HFFc6 (cell line): ENCODE measurements around the gene HYAL2. TPM values are rescaled to one million over a fixed set of nuclear protein-coding genes. Genes with fewer than 3 reads are reported as not detected.
A peak's percentile ranks its signal among the peaks of the same experiment; 100 is the strongest.

ENCODE experiments used
- DNase-seq: peaks from one replicate; pipeline ENCODE4 v3.0.0-alpha.2; 2018
- H3K27ac Mint-ChIP-seq: 2 replicates; pipeline ENCODE4 v1.8.0; 2020; ENCODE audit warnings: mild to moderate bottlenecking, mixed read lengths
- H3K27me3 Mint-ChIP-seq: 2 replicates; pipeline ENCODE4 v1.8.0; 2021; ENCODE audit warnings: mild to moderate bottlenecking, moderate library complexity, mixed read lengths; ENCODE audit not compliant: insufficient read depth
- H3K36me3 Mint-ChIP-seq: 2 replicates; pipeline ENCODE4 v1.8.0; 2021; ENCODE audit warnings: low read depth, mixed read lengths
- H3K4me1 Mint-ChIP-seq: 2 replicates; pipeline ENCODE4 v1.8.0; 2020; ENCODE audit warnings: low read depth, mixed read lengths
- H3K4me3 Mint-ChIP-seq: 2 replicates; pipeline ENCODE4 v1.8.0; 2020; ENCODE audit warnings: mild to moderate bottlenecking, moderate library complexity, mixed read lengths
- H3K9me3 Mint-ChIP-seq: 2 replicates; pipeline ENCODE4 v1.8.0; 2020; ENCODE audit warnings: mild to moderate bottlenecking, mixed read lengths
- total RNA-seq, 6 experiments: library from RNA; stranded (reverse); fragmentation: NEBNext Ultra II Directional; extraction: Animal tissue kit (Norgen Biotek cat#: 25700); gene quantifications; 2 replicates in 1 of 6; 3 replicates in 5 of 6; pipeline ENCODE4 v1.2.3, GENCODE V29; 2021
- TF ChIP-seq, protein P1 (sequence below): fragments of 200-600 bp; sonication (generic); IDR thresholded peaks from 2 replicates; pipeline ENCODE4 v1.5.0; 2021; ENCODE audit warnings: antibody characterized with exemption, mild to moderate bottlenecking

Gene HYAL2
- total RNA-seq, 6 experiments from 2014 or later = 39.4 to 54.9 (median 47.6) TPM

DNA sequence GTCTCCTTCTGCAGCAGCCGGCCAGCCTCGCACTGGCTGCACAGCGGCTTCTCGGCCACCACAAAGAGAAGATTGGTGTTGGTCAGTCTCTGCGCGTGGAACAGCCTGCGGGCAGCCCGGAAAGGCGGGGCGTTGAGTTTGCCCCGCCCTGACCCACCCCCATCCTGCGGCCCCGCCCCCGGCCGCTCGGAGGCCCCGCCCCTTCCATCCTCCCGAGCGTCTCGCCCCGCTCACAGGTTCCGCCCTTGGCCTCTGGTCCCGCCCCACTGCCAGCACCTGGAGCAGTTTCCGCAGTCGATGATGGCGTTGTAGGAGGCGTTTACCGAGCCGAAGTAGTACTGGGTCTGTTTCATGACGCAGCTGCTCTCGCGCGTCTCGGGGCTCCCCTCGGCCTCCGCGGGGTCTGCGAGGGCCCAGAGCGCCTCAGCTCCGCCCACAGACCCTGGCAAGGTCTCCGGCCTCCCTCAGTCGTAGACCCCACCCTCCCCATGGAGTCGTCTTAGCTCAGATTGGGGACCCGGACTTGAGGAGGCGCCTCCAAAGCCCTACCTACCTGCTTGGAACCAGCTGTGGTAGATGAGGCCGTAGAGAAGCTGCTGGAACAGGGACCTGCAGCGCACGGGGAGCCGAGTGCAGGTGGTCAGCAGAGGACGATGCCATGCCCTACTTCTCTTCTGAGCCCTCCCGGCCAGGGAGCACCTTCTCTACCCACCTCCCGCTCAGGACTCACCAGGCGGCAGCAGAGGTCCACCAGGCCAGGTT lies 42.7 kb upstream of the HYAL2 start:
- DNase-seq = no peak
- TF ChIP-seq, protein P1, sequence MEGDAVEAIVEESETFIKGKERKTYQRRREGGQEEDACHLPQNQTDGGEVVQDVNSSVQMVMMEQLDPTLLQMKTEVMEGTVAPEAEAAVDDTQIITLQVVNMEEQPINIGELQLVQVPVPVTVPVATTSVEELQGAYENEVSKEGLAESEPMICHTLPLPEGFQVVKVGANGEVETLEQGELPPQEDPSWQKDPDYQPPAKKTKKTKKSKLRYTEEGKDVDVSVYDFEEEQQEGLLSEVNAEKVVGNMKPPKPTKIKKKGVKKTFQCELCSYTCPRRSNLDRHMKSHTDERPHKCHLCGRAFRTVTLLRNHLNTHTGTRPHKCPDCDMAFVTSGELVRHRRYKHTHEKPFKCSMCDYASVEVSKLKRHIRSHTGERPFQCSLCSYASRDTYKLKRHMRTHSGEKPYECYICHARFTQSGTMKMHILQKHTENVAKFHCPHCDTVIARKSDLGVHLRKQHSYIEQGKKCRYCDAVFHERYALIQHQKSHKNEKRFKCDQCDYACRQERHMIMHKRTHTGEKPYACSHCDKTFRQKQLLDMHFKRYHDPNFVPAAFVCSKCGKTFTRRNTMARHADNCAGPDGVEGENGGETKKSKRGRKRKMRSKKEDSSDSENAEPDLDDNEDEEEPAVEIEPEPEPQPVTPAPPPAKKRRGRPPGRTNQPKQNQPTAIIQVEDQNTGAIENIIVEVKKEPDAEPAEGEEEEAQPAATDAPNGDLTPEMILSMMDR = no peak
- Mint-ChIP-seq H3K4me1 (no peaks in the 10 kb centered on the region), H3K27ac (no peak overlapping the region), H3K9me3 (no peaks in the 10 kb centered on the region), H3K4me3 (peak overlapping the region; percentile 69; the same call in 1 of the 2 replicates), H3K36me3 (no peaks in the 10 kb centered on the region), H3K27me3 (peaks cover 9% of the 10 kb centered on the region)

DNA sequence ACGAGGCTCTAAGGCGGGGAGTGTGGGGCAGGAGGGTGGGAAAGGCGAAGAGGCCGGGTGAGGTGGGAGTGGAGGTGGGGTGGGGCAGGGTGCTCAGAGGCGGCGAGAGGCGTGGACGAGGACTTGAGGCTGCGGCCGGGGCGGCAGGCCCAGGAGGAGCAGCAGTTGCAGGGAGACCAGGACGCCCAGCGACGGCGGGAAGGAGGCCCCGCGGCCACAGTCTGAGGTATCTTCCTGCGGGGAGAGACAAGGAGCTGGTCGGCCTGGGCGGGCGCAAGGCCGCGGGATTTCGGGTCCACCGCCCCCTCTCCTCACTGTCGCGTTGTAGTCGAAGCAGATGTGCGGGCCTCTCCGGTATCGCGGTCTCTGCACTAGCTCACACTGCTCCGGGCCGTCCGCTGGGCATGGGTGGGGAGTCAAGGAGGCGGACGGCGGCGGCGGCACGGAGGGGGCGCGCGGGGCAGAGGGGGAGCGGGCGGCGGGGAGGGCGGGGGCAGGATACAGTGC lies 42.1 kb upstream of the HYAL2 start:
- DNase-seq = no peak
- no peaks in the 10 kb centered on the region for H3K9me3 Mint-ChIP-seq
- no peak overlapping the region for H3K27ac Mint-ChIP-seq
- peak overlapping the region; percentile 69 for H3K4me3 Mint-ChIP-seq
- H3K4me1 Mint-ChIP-seq = no peaks in the 10 kb centered on the region
- H3K27me3 Mint-ChIP-seq = peaks cover 9% of the 10 kb centered on the region
- TF ChIP-seq, protein P1 = no peak
- no peaks in the 10 kb centered on the region for H3K36me3 Mint-ChIP-seq

DNA sequence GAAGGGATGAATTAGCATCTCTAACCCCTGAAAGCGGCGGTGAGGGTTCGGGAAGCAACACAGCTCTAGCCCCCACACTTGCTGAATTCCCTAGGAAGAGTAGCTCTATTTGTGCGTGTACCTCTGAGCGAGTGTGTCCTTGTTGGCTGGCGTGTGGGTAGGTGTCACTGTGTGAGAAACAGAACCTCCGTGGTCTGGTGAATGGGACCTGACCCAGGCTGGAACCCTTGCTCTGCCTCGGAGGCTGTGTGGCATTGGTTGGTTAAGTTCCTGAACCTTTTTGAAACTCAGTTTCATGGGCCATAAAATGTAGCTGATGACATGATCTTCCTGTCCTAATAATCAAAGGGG lies 37.2 kb upstream of the HYAL2 start:
- peaks cover 3% of the 10 kb centered on the region; the same call in 1 of the 2 replicates for H3K27me3 Mint-ChIP-seq
- H3K4me3 Mint-ChIP-seq = peak overlapping the region; percentile 97

DNA sequence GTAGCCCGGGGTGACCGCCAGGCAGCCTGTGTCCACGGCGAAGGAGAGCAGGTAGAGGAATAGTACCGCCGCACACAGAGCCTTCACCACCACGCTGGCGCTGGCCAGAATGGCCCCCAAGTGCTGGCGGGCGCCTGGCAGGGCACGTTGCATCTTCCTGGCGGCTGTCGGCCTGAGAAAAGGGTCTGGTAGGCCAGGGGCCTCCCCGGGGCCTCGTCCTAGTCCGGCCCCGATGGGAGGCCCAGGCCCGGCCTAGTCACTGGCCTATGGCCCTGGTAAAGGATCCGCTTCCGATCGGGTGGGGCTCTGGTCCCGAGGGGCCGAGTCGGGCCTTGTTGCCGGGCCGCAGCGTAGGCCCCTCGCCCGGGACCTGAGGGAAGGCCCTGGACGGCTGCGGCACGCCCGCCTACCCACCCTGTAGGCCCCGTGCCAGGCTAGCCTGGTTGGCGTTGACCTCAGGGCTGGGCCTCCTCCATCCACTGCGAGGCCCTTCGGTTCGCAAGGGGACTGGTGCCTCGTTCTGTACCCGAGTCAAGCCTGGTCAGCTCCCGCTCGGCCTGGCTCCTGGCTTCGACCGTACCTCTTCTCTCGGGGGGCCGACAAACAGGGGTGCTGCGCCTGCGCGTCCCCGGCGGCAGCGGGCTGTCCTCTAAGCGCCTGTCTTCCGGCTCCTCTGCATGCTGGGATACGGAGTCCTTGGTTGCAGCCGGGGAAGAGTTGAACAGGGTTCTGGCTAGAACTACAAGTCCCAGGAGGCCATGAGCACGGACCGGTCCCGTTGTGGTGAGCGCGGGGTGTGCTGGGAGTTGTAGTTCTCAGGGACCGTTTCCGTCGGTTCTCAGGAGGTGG lies 36.6 kb upstream of the HYAL2 start, which contains the start of gene TMEM115:
Gene TMEM115, minus strand, starts transcription at position 611 of the 849 bp plus-strand sequence. Its CDS starts 458 bp downstream, at position 153.
- peaks cover 33% of the 10 kb centered on the region for H3K4me1 Mint-ChIP-seq
- TF ChIP-seq, protein P1 = no peak
- H3K36me3 Mint-ChIP-seq = peaks cover 23% of the 10 kb centered on the region
- H3K9me3 Mint-ChIP-seq = no peaks in the 10 kb centered on the region
- H3K27ac Mint-ChIP-seq = peak within 1 kb of the TSS; percentile 91
- H3K27me3 Mint-ChIP-seq = peaks cover 3% of the 10 kb centered on the region; the same call in 1 of the 2 replicates
- H3K4me3 Mint-ChIP-seq = peak within 1 kb of the TSS; percentile 97
- peak; percentile 99 for DNase-seq

More for the DNA sequence above, 37.2 kb upstream of the HYAL2 start:
- H3K27ac Mint-ChIP-seq = peak overlapping the region; percentile 91; the same call in 1 of the 2 replicates
- peaks cover 33% of the 10 kb centered on the region for H3K4me1 Mint-ChIP-seq
- peaks cover 19% of the 10 kb centered on the region for H3K36me3 Mint-ChIP-seq
- no peak for DNase-seq
- no peaks in the 10 kb centered on the region for H3K9me3 Mint-ChIP-seq
- TF ChIP-seq, protein P1 = no peak

DNA sequence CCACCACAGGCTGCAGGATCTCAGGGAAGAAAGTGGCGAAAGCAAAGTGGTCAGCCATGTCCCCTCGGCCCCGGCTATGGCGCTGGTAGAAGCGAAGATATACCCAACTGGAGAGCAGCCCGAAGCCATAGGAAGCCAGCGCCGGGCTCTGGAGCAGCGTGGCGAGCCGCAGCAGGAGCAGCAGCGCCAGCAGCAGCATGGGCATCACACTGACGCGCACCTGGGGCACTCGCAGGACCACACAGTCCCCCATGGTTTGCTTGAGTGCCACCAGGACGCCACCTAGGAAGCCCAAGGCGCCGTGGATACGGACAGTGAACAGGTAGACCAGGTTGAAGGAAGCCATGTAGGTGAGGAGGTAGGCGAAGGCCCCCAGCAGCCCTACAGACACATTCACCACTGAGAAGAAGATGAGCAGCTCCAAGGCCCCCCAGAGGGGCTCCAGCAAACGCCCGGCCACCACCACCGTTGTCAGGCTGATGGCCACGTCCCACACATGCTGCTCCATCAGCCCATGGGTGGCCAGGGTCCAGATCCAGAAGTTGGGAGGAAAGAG lies 35.9 kb upstream of the HYAL2 start:
- Mint-ChIP-seq H3K27ac (peak overlapping the region; percentile 81), H3K4me1 (peaks cover 33% of the 10 kb centered on the region), H3K27me3 (peaks cover 3% of the 10 kb centered on the region; the same call in 1 of the 2 replicates), H3K4me3 (peak overlapping the region; percentile 97), H3K36me3 (peaks cover 24% of the 10 kb centered on the region), H3K9me3 (no peaks in the 10 kb centered on the region)
- no peak for DNase-seq
- TF ChIP-seq, protein P1 = no peak
